Tibial nerve (tissue), 4 donors: ENCODE data around the gene ABHD16B.

Source experiments
- CTCF ChIP-seq, 5 experiments: fragments of 200-600 bp in 3 of 5; fragments of 450-650 bp in 2 of 5; sonication (generic) in 3 of 5; IDR thresholded peaks; one replicate each; pipeline ENCODE4 v1.5.1; 2016 to 2019; ENCODE audit warnings: antibody characterized with exemption in 5 of 5, mild to moderate bottlenecking in 3 of 5, moderate library complexity in 2 of 5
- EP300 ChIP-seq, 2 donors: sonication (generic); formaldehyde crosslinking; IDR thresholded peaks; one replicate each; pipeline ENCODE4 v1.6.1; 2017; ENCODE audit warnings: antibody characterized with exemption in 2 of 2, mild to moderate bottlenecking in 1 of 2
- POLR2A ChIP-seq, 2 donors: fragments of 450-650 bp; IDR thresholded peaks; one replicate each; pipeline ENCODE4 v1.6.1; 2017; ENCODE audit warnings: antibody characterized with exemption in 2 of 2, mild to moderate bottlenecking in 2 of 2, moderate library complexity in 2 of 2

GRCh38 chr20:63831646-63831992 lies 29.7 kb upstream of the ABHD16B start:
- no peak for TF ChIP-seq CTCF (IDR thresholded peaks at IDR 0.05)
- TF ChIP-seq EP300 (IDR thresholded peaks at IDR 0.05) = no peak
- TF ChIP-seq POLR2A (IDR thresholded peaks at IDR 0.05) = no peak
